Measurements from ENCODE around the gene GPHN. TPM values are rescaled to one million over a fixed set of nuclear protein-coding genes. Genes with fewer than 3 reads are reported as not detected.
A peak's percentile ranks its signal among the peaks of the same experiment; 100 is the strongest.

GPHN gene
- polyA plus RNA-seq, 2 of the 4 experiments (the other 2 are of a cell fraction), result 12.7 to 15.5 TPM

GRCh38 chr14:67167420-67168109 lies 659.6 kb downstream of the GPHN start:
- FAIRE-seq, result no peak
- TF ChIP-seq NPAS2 (CRISPR knock-in tag; IDR thresholded peaks at IDR 0.05; ENCODE audit: borderline replicate concordance) (no peak), RCOR1 (IDR thresholded peaks at IDR 0.05; ENCODE audit: low read depth, low read length) (no peak), ZSCAN20 (CRISPR knock-in tag; IDR thresholded peaks at IDR 0.05) (no peak), RFX5 (IDR thresholded peaks at IDR 0.05) (no peak), CEBPB (IDR thresholded peaks at IDR 0.05) (0 out of 4 replicates have a peak, but pooled peaks of 1 of the 2 experiments have one; percentile 11)
- DNase-seq (ENCODE audit: low read depth in 1 of 2, low spot score in 1 of 2), result peak in 1 of 2 experiments; percentile 14
- peak overlapping the region; percentile 50 for H3K4me2 ChIP-seq
- H3K4me3 ChIP-seq, result no peak overlapping the region
- POLR2A ChIA-PET, result interaction anchor here (0.6 kb wide), 1 partner anchor 271 kb away, joined by 3 read pairs; no protein-coding TSS in a partner anchor
- WGBS (ENCODE audit: missing lambda C conversion rate), result 43% methylated on average over 2 of the region's 2 CpGs
- ATAC-seq, result peak; percentile 39 to 76; a peak in 4 of 6 replicates
- CTCF ChIA-PET, result interaction anchor here (0.8 to 5.3 kb wide), 11 partner anchors 14 to 543 kb away, joined by 3 to 82 read pairs (median 5); partner anchors contain the start of genes ATP6V1D and EIF2S1
- peaks cover 13% of the 10 kb centered on the region for H3K4me1 ChIP-seq
- H3K27ac ChIP-seq, result peak overlapping the region in 1 of 2 experiments; percentile 45; a peak in 2 of 6 replicates
- no peaks in the 10 kb centered on the region for H3K9me3 ChIP-seq

GRCh38 chr14:67168110-67168441 lies 660.1 kb downstream of the GPHN start:
- peaks cover 3% of the 10 kb centered on the region; the same call in 1 of the 3 replicates for H3K9me3 ChIP-seq
- ChIA-PET POLR2A (no interaction called here), CTCF (interaction anchor here (0.8 to 5.3 kb wide), 4 partner anchors 24 to 192 kb away, joined by 3 to 82 read pairs (median 8); partner anchors contain the start of genes ATP6V1D and EIF2S1)
- peaks cover 13% of the 10 kb centered on the region for H3K4me1 ChIP-seq
- H3K27ac ChIP-seq, result peak overlapping the region in 1 of 2 experiments; percentile 45; a peak in 2 of 6 replicates
- TF ChIP-seq USF2 (IDR thresholded peaks at IDR 0.05) (no peak), CHD2 (IDR thresholded peaks at IDR 0.05; ENCODE audit: low read length, partially characterized antibody) (no peak), KDM5A (IDR thresholded peaks at IDR 0.05) (no peak), CBX8 (IDR thresholded peaks at IDR 0.05) (no peak), HES2 (IDR thresholded peaks at IDR 0.05) (no peak), CEBPB (IDR thresholded peaks at IDR 0.05) (no peak), ZSCAN20 (CRISPR knock-in tag; IDR thresholded peaks at IDR 0.05) (no peak), ZNF302 (CRISPR knock-in tag; IDR thresholded peaks at IDR 0.05) (no peak)
- ATAC-seq (no peak), FAIRE-seq (no peak), DNase-seq (ENCODE audit: low read depth in 1 of 2, low spot score in 1 of 2) (no peak)
- H3K4me3 ChIP-seq, result no peak overlapping the region
- WGBS (ENCODE audit: missing lambda C conversion rate), result 77% methylated on average over 1 of the region's 1 CpG
- peak overlapping the region; percentile 50 for H3K4me2 ChIP-seq

GRCh38 chr14:67170660-67171059 lies 662.7 kb downstream of the GPHN start:
- CTCF ChIA-PET, result interaction anchor here (2.4 kb wide), 1 partner anchor 116 kb away, joined by 11 read pairs; no protein-coding TSS in a partner anchor
- ATAC-seq, result no peak
- POLR2A ChIA-PET, result no interaction called here

More at GRCh38 chr14:67170660-67171059, 662.7 kb downstream of the GPHN start:
- 24% methylated on average over 1 of the region's 1 CpG for WGBS (ENCODE audit: missing lambda C conversion rate)
- no peak for TF ChIP-seq SMC3 (IDR thresholded peaks at IDR 0.05)
- no peak for TF ChIP-seq RARB (CRISPR knock-in tag; IDR thresholded peaks at IDR 0.05)
- TF ChIP-seq HES2 (IDR thresholded peaks at IDR 0.05), result no peak
- no peak for TF ChIP-seq REST (IDR thresholded peaks at IDR 0.05)
- no peak for TF ChIP-seq HEYL (CRISPR knock-in tag; IDR thresholded peaks at IDR 0.05)
- TF ChIP-seq E2F6 (IDR thresholded peaks at IDR 0.05; ENCODE audit: borderline replicate concordance, low read depth), result no peak
- no peak for TF ChIP-seq JUNB (IDR thresholded peaks at IDR 0.05)
- TF ChIP-seq TP53 (CRISPR knock-in tag; IDR thresholded peaks at IDR 0.05), result no peak
- TF ChIP-seq FOSB (CRISPR knock-in tag; IDR thresholded peaks at IDR 0.05), result no peak
- TF ChIP-seq TFCP2L1 (CRISPR knock-in tag; IDR thresholded peaks at IDR 0.05), result no peak
- TF ChIP-seq CHD2 (IDR thresholded peaks at IDR 0.05; ENCODE audit: low read length, partially characterized antibody), result no peak
- TF ChIP-seq NR3C1 (IDR thresholded peaks at IDR 0.05), result no peak
- TF ChIP-seq ZC3H11A (IDR thresholded peaks at IDR 0.05), result no peak
- TF ChIP-seq ESRRA (IDR thresholded peaks at IDR 0.05; ENCODE audit: borderline replicate concordance, low read length), result no peak
- Histone ChIP-seq H3K4me2 (no peak overlapping the region), H3K9me3 (peaks cover 8% of the 10 kb centered on the region; the same call in 1 of the 3 replicates), H3K4me1 (peaks cover 13% of the 10 kb centered on the region), H3K4me3 (no peak overlapping the region), H3K27ac (no peak overlapping the region)
- DNase-seq (ENCODE audit: low read depth in 1 of 2, low spot score in 1 of 2) (no peak), FAIRE-seq (no peak)

All from A549 (cell line).